Activated CD4-positive, alpha-beta T cell treated with anti-CD3 and anti-CD28 coated beads for 4 hours (primary cell): ENCODE results near the gene PLA2G2D.
"Not testable (repeated sequence)": the region's sequence is repeated elsewhere in the genome, so short reads cannot be mapped to it uniquely, and the experiment has no call there.

Experiments
- DNase-seq, 2 donors: peaks; one replicate each; pipeline ENCODE4 v3.0.0-alpha.2; 2020

Gene PLA2G2D

DNA sequence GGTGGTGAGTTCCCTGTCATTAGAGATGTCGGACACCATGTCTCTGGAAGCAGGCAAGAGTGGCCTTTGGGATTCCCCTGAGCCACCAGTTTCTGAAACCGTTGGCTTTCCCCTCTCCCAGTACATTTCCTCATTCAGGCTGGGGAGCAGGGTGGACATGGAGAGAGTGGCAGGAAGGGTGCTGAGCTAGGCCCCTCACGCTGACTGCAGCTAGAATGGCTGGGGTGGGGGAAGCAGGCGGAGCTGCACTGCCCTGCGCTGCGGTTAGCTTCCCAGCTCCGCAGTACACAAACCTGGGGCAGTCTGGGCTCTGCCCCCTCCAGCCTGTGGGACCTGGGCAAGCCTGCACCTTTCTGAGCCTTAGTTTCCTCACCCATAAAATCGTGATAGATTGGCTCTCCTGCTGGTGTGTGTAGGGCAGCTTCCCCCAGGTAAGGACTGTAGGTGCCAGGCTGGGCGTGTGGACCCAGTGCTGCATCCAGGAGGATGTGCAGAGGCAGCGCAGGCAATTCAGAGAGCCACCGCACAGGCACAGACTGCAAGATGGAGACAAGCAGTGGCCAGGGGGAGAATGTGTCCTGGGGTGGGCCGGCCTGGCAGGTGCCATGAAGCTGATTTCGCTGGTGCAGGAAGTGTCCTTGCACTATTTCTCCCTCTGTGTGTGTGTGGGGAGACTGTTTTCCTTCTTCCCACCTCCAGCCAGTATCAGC is 22.8 kb upstream of the PLA2G2D start:
- no peak for DNase-seq

DNA sequence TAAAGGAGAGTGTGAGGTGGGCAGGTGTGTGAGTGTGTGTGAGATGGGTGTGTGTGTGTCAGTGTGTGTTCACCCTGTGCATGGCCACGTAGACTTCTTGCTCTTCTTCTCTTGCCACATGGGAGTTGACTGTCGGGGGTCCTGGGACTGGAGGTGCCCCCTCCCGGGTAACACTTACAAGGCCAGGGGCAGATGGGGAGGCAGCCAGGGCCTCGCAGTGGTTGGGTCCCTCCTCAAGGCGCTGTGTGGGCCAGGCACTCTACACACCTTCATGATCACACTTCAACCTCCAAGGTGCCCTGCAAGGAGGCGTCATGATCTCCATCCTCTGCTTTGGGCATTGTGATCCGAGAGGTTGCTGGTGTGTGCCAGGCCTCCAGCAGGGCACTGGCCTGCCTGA is 22.1 kb upstream of the PLA2G2D start:
- no peak for DNase-seq

DNA sequence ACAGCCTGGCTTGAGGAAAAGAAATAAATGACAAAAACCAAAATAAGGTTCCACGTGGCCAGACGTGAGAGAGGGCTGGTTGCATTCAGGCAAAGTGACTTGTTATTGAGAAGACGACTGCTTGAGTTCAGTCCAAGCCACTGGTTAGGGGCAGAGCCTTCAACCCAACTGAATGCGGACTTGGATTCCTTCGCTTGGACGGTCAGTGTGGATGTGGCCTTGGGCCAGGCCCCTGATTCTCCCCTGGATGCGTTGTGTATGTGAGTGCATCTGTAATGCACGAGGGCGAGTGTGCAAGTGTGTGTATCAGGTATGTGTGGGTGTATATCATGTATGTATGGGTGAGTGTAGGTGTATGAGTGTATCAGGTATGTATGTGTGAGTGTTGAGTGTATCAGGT is 21.7 kb upstream of the PLA2G2D start:
- DNase-seq, result no peak

DNA sequence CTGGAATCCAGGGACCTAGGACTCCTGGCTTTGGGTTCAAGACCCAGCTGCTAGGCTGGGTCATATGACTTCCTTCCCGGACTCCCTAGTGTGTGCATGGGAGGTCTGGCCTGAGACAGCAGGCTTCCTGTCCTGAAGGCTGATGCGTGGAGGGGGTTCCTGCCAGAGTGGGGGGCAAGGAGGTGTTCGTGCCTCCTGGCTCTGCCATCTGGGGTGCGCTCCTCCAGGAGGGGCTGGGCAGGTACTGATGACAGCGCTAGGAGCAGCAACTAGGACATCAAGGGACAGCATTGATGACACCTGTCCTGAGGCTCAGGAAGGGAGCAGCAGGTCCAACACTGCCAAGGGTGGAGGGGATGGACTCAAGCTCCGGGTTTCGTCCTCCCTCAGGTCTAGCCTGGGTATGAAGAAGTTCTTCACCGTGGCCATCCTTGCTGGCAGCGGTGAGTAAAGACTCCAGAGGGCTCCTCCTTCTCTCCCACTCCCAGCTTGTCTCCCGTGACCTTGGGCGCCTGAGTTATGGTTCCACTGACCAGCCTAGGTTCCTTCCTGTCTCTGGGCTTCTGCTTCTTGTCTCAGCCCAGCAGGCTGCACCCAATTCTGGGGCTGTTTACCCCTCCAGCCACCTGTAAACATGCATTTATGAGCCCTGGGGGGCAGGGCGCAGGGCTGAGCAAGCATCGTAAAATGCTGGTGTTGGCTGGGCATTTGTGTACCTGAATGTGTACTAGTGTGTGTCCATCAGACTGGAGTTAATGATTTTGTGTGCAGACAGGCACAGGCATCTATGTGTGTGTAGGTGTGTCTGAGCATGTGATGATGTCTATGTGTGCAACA is 20.7 kb upstream of the PLA2G2D start:
- DNase-seq, result no peak

DNA sequence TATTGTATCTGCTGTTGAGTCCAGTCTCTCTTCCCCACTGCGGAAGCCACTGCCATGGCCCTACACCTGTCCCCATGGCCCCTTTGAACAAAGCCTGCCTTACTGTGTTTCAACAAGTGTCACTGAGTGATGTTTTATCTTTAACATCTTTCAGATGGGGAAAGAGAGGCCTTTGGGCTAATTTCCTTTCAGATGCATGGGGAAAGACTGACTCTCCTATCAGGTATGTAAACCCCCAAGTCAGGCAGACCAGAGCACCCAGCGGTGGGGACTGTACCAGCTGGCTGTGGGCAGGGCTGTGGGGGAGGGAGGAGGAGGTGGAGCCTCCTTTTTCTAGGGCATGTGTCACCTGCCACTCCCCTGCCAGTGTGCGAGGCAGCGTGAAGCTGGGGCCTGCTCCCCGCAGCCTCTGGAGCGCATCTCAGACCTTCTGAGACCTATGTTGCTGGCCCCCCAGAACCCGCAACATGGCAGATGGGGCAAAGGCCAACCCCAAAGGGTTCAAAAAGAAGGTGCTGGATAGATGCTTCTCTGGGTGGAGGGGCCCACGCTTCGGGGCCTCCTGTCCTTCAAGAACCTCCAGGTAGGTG is 19.7 kb upstream of the PLA2G2D start, which contains the start of gene PLA2G2F:
TSS of gene PLA2G2F (plus strand) at position 363 of the 590 bp plus-strand sequence. CDS start at position 468, 105 bp downstream.
- DNase-seq, result no peak

DNA sequence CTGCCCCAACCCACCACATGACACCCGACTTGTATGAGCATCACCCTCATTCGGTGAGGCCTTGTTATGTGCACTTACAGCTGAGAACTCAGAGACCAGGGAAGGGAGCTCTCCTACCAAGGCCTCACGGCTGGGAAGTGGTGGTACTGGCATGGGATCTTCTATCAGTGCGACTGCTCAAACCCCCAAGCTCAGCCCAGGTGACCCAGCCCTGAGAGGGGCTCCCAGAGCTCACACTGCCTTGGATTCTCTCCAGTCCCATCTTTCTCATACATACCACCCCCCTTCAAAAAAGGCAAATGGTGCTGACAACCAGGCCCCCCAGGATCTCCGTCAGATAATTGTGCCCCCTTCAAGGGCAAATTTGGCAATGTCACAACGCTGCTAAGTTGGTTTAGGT is 19.0 kb upstream of the PLA2G2D start:
- DNase-seq, result no peak

DNA sequence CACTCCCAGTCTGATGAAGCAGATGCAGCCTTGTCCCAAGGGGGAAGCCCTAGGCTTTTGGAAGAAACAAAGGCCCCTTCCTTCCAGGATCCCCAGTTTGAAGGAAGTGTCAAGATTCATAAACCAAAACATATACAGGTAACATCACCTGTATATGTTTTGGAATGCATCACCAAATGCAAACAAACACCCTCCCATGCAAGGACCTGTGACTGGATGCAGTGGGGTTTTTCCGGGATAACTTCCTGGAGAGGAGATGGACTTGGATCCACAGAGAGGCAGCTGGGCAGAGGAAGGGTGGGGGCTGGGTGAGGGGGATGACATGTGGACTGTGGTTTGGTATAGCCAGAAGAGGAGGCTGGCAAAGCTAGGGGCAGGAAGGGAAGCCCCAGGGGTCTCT is 18.3 kb upstream of the PLA2G2D start:
- DNase-seq, result no peak

DNA sequence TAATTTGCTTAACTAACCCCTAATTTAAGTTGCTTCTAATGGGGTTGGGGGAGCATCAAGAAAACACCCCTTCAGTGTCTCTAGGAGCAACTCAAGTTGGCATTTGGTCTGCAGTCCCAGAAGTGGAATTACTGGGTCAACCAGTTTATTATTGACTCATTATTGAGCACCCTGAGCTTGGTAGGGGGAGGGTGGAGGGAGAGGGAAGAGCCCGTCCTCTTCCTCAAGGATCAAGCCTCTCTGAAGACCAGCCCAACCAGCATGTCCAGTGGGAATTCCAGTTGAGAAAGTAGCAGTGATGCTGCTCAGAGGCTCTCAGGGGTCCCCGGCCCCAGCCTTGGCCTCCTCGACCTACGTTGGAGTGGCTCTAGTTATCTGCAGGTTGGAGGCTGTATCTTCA is 17.7 kb upstream of the PLA2G2D start:
- DNase-seq, result no peak

DNA sequence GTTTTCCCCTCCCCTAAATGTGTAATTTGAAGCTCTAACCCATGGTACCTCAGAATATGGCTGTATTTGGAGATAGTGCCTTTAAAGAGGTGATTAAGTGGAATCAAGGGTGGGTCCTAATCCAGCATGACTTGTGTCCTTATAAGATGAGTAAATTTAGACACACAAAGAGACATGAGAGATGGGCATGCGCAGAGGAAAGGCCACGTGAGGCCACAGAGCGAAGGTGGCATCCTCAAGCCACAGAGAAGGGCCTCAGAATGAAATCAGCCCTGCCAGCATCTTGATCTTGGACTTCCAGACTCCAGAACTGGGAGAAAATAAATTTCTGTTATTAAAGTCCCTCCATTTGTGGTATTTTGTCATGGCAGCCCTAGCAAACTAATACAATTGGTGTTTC is 16.9 kb upstream of the PLA2G2D start:
- no peak for DNase-seq

DNA sequence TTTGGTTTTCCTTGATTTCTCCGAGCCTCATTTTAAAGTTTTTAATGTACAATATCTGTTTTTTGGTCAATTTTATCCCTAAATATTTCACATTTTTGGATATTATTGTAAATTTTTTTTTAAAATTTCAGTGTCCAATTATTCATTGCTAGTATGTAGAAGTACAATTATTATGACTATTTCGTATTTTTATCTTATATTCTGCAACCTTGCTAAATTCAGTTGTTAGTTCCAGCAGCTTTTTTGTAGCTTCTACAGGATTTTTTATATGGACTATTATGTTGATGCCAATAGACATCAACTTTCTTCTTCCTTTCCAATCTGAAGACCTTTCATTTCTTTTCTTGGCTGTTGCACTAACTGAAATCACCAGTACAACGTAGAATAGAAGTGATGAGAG is 15.7 kb upstream of the PLA2G2D start:
- DNase-seq, result no peak

DNA sequence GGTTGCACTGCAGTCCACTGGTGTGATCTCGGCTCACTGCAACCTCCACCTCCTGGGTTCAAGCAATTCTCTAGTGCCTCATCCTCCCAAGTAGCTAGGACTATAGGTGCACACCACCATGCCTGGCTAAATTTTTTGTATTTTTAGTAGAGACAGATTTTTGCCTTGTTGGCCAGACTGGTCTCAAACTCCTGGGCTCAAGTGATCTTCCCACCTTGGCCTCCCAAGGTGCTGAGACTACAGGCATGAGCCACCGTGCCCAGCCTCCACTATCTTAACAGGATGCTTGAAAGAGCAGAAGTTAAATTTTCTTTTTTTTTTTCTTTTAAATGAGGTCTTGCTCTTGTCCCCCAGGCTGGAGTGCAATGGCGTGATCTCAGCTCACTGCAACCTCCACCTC is 11.2 kb upstream of the PLA2G2D start:
- DNase-seq, result not testable (repeated sequence)

DNA sequence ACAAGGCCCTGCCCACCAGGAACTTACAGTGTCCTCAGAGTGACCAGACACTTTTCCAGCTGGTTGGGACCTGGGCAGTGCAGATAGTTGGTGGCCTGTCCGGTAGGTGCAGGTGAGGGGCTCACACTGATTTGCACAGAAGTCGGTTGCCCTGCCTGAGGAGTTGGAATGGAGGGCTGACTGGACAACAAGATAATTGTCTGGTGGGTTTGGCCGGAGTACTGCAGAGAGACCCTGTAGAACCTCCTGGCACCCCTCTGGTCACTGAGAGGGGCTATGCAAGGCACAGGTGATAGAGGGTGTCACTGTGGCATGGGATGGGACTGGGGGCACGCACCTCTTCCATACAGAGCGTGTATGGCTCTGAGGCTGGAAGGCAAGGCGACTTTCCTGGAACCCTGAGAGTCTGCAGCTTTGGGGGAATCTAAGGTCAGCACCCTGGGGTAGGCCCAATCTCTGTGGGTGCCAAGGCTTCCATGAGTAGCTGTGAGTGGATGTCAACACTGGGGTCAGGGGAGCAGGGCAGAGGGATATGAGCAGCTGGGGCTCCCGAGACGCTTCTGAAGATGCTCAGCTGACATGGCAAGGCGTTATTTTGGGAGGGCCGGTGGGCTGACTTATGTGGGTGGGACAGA is 7.6 kb upstream of the PLA2G2D start:
- no peak for DNase-seq

DNA sequence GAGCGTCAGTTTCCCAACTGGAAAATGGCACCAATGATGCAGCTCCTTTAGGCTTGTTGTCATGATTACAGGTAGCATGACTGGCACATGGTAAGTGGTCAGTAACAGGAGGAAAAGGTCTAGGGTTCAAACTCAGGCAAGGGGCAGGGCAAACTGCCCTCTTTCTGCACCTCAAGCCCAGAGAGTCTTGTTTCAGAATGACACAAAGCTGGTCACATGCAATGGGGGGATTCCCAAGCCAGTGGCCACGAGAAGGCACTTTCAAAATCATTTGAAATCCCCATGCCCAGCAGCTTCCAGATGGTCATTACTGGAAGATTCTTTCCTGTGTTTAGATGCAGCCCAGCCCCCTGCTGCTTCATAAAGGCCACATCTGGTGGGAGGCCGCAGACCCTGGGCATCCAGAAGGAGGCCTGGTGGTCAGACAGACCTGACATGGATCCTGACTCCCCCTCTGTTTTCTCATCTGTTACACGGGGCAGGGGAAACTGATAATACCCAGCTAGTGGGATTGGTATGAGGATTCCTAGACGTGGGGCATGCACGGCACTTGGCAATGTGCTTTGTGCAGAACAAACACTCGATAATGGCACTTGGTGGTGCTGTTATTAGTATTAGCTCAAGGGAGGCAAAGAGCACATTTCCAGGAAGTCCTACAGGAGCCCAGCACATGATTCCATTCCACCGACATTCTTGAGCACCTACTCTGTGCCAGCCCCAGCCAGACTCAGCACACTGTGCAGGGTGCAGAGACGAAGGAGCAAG is 6.9 kb upstream of the PLA2G2D start:
- DNase-seq, result no peak

DNA sequence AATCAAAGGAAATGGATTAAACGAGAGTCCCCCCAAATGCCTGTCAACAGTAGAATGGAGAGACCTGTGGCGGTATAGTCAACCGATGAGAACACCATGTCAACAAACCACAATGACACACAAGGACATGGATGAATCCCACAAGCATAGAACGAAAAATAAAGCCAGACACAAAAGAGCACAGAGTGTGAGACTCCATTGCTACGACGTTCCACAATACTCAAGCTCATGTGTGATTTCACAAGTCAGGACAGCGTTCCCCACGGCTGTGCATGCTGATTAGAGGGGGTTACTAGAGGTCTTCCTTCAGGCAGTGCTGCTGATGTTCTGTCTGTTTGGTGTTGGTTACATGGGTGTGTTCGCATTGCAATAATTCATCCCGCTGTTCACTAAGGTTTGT is 5.8 kb upstream of the PLA2G2D start:
- no peak for DNase-seq

DNA sequence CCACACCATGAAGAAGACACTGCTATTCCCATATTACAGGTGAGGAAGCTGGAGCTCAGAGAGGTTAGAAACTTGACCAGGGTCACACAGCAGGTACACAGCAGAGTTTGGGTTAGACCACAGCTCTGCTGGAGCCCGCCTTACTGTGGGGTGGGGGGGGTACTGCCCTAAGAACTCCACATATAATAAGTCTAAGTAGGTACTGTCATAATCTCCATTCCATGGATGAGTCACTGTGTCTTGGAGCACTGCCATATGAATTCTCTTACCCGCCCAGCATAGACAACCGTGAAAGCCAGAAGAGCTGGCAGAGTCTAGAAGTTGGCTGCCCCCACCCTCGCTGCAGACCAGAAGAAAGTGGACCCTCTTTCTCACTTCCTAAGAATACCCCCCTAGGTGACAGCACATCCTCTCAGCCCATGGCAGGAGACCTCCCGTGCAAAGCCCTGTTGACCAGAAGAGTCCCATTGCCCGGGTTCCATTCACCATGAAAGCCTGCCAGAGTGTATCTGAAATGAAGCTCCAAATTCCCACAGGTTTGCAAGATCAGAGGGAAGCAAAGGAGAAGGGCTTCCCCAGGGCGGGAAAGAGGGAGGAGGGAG is 5.2 kb upstream of the PLA2G2D start:
- no peak for DNase-seq

DNA sequence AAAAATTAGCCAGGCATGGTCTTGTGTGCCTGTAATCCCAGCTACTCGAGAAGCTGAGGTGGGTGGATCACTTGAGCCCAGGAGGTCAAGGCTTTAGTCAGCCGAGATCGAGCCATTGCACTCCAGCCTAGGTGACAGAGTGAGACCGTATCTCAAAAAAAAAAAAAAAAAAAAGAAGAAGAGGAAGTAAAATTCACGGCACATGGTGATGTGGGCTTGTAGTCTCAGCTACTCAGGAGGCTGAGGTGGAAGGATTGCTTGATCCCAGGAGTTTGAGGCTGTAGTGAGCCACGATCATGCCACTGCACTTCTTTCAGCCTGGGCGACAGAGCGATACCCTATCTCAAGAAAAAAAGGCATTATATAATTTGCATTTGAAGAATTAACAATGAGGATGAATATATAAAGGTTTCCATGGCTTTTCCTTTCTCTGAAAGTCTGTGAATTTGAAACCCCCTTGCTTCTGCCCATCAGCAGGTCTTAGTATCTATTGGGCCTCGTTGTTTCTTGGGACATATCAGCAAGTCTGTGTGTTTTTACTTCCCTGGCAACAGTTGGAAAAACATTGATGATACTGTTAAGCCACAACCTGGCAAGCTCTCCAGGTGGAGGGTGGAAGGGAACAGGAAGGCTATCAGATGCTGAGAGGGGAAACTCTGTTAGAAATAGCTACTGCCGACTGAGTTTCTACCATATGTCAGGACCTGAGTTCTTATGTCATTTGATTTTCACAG is 4.6 kb upstream of the PLA2G2D start:
- DNase-seq, result no peak

DNA sequence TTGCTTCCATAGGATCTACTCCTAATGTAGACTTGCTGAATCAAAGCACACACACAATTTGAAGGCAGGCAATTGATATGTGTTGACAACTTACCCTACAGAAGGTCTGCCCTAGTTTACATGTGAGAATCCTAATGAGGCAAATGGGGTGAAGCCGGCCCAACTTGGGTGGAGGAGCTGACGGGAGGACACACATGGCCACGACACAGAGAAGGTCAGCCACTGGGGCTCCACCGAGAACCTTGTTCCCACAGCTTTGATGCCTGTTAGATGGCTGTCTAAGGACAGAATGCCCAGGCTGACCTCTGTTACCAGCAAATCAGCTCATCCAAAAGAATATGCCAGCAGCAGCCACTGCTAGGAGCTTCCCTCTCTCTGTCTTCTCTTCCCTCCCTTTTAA is 1.5 kb upstream of the PLA2G2D start:
- DNase-seq, result no peak

DNA sequence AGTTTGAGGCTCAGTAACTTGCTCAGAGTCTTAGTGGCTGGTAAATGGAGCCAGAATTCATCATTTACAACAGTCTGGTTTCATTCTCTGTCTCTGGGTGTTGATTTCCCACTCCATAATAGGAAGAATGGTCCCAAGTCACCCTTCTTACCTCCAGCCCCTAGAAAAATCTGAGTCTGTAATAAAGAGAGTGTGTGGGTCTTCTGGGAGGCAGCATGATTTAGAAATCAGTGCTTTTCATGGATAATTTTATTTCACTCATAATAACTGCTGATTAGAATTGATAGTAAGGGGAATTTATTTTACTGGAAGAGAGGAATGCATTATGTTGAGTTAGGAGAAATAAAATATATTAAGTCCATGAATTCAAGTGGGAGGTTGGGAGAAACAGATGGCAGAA is 2.1 kb downstream of the PLA2G2D start:
- DNase-seq, result no peak

DNA sequence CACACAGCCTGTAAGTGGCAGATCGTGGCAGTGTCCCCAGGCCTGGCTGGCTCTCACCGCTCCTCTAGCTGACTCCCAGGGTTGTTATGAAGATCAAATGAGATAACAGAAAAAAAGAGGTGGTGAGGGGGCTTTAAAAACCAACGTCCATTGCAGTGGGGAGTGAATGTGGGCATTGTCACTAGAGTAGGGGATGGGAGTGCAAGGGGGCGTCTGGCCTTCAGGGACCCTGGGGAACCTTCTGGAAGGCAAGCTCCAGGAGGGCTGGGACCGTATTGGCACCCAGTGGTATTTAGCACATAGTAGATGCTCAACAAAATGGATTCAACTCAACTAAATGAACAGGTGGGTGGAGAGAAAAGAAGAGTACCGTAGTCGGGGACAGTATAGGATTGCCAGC is 3.4 kb downstream of the PLA2G2D start:
- no peak for DNase-seq

DNA sequence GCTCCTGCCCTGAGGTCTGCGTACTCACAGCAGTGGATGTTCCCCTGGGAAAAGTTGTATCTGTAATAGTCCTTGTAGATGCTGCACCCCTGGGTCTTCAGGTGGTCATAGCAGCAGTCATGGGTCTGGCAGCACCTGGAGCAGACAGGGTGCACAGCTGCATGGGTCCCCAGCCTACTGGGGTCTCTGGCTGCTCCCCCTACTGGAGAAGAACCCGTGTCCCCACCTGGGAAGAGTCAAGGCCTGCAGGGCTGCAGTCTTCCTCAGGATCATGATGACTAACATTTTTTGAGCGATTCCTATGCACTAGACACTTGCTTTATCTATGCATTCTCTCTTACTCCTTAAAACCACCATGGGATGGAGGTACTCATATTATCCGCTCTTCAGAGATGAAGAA is 3.9 kb downstream of the PLA2G2D start:
- DNase-seq, result no peak

DNA sequence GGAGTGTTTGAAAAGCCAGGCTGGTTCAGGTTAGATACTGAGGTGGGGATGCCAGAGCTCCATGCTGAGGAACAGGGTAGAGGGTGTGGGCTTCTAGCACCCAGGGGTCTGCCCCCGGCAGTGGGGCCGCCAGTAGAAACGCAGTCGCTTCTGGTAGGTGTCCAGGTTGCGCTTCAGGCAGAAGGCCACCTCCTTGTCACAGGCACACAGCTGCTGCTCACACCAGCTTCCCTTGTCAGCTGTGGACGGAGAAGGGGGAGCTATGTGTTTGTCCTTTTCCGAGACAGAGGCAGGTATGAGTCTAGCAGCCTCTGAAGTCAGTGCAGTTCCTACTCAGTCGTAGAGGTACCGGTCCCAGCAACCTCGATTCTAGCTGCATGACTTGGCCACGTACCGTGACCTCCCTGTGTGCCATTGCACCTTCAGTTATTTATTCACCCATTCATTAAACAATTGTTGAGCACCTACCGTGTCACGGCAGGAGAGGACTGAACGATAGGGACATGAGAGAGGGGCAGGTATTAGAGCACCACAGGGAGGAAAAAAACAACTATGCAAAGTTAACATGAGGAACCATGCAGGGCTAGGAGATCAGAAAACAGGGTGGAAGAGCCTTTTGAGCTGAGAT is 5.2 kb downstream of the PLA2G2D start:
- no peak for DNase-seq
